ENCODE measurements around the gene LMBRD2.
A peak's percentile ranks its signal among the peaks of the same experiment; 100 is the strongest.
"Not testable (repeated sequence)": the region's sequence is repeated elsewhere in the genome, so short reads cannot be mapped to it uniquely, and the experiment has no call there.

The LMBRD2 gene

DNA sequence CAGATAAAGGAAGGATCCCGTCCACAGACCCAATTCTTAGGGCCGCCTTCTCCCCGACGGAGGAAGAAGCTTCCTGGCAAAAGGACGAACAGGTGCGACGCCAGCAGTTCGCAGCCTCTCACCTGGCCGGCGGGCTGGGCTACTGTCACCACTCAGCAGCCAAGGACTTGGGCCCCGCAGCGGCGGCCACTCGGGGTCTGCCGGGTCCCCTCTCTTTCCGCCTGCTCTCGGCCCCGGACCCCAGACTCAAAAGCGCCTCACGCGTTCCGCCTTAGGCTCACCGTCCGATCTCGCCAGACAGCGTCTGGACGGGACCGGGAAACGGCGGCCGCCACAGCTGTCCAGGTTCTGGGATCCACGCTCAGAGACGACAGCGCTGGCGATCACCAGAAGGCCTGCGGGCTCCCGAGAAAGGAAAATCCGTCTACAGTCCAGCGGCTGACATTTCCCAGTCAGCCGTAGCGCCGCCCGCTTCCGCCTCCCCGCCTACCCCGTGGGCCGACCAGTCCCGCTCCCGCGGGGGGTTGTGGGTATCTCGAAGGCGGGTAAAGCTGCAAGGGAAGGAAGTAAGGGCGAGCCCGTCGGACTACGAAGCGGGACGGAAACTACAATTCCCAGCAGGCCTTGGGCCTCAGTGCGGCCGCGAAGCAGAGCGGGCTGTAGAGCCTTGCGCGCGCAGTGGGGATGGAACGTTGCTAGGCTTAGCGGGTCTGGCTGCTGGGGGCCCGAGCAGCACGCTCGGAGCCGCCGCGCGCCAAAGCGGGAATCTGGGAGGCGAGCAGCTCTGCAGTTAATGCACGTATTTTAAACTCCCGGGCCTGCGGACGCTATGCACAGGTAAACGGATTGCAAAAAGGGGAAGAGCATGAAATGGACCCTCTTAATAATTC lies at the start of gene LMBRD2, which contains the start of gene SKP2:
LMBRD2 (minus strand) TSS at position 454 of the 890 bp plus-strand sequence. CDS start 8,538 bp downstream, outside the sequence.
SKP2 (plus strand) TSS at position 678 of the 890 bp plus-strand sequence; CDS start at position 830, 152 bp downstream.
- ATAC-seq: peak; percentile 98
- TF ChIP-seq ISL1 (CRISPR knock-in tag; IDR thresholded peaks at IDR 0.05) (no peak), ZFP30 (CRISPR knock-in tag; IDR thresholded peaks at IDR 0.05) (no peak), ZNF565 (CRISPR knock-in tag; conservative IDR thresholded peaks at IDR 0.05; ENCODE audit: low read depth) (no peak), ZNF8 (CRISPR knock-in tag; IDR thresholded peaks at IDR 0.05) (no peak), GLIS3 (CRISPR knock-in tag; IDR thresholded peaks at IDR 0.05) (no peak), ZC3H10 (CRISPR knock-in tag; IDR thresholded peaks at IDR 0.05) (no peak), PPARA (CRISPR knock-in tag; IDR thresholded peaks at IDR 0.05; ENCODE audit: borderline replicate concordance) (no peak)
- TF ChIP-seq, protein P1, sequence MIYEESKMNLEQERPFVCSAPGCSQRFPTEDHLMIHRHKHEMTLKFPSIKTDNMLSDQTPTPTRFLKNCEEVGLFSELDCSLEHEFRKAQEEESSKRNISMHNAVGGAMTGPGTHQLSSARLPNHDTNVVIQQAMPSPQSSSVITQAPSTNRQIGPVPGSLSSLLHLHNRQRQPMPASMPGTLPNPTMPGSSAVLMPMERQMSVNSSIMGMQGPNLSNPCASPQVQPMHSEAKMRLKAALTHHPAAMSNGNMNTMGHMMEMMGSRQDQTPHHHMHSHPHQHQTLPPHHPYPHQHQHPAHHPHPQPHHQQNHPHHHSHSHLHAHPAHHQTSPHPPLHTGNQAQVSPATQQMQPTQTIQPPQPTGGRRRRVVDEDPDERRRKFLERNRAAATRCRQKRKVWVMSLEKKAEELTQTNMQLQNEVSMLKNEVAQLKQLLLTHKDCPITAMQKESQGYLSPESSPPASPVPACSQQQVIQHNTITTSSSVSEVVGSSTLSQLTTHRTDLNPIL (CRISPR knock-in tag; IDR thresholded peaks at IDR 0.05; ENCODE audit: low read depth): no peak

DNA sequence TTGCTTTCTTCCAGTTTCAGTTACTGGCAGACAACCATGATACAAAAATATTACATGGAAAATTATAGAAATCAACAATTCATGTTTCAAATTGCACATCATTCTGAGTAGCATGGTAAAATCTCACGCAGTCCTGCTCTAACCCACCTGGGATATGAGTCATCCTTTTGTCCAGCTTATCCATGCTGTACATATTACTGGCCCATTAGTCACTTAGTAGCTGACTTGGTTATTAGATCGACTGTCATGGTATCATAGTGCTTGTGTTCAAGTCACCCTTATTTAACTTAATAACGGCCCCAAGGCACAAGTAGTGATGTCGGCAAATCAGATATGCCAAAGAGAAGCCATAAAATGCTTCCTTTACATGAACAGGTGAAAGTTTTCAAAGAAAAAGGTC lies 48.8 kb upstream of the LMBRD2 start:
- ATAC-seq: no peak; the same call in 2 of the 3 replicates
- peak; percentile 58; the same call in 1 of the 2 replicates for TF ChIP-seq ISL1 (CRISPR knock-in tag; IDR thresholded peaks at IDR 0.05)
- TF ChIP-seq, protein P2, sequence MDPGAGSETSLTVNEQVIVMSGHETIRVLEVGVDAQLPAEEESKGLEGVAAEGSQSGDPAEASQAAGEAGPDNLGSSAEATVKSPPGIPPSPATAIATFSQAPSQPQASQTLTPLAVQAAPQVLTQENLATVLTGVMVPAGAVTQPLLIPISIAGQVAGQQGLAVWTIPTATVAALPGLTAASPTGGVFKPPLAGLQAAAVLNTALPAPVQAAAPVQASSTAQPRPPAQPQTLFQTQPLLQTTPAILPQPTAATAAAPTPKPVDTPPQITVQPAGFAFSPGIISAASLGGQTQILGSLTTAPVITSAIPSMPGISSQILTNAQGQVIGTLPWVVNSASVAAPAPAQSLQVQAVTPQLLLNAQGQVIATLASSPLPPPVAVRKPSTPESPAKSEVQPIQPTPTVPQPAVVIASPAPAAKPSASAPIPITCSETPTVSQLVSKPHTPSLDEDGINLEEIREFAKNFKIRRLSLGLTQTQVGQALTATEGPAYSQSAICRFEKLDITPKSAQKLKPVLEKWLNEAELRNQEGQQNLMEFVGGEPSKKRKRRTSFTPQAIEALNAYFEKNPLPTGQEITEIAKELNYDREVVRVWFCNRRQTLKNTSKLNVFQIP (CRISPR knock-in tag; IDR thresholded peaks at IDR 0.05; ENCODE audit: borderline replicate concordance, low read depth): no peak

DNA sequence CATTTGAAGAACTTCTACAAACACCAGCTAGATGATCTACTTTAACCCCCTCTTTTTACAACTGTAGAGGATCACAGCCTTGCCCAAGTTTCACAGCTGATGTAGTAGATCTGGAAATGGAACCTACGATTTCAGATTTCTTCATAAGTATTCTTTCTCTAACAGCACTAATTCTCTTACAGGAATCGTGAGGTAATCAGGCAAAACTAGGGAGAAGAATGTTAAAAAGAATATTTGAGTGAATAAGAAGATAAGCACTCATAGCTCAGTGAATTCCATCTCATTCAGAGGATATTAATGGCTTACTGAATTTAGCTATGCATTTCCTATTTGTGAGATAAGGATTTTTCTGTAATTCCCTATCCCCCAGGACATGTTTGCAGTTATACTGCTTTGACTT lies 47.9 kb upstream of the LMBRD2 start:
- TF ChIP-seq, protein P1 (CRISPR knock-in tag; IDR thresholded peaks at IDR 0.05; ENCODE audit: low read depth): peak; percentile 67; the same call in 1 of the 2 replicates
- no peak for TF ChIP-seq ZNF565 (CRISPR knock-in tag; conservative IDR thresholded peaks at IDR 0.05; ENCODE audit: low read depth)
- 0 out of 2 replicates have a peak, but pooled peaks have one; percentile 17 for TF ChIP-seq SNAI2 (CRISPR knock-in tag; IDR thresholded peaks at IDR 0.05)
- no peak for TF ChIP-seq BACH2 (CRISPR knock-in tag; IDR thresholded peaks at IDR 0.05; ENCODE audit: borderline replicate concordance)
- TF ChIP-seq OSR1 (CRISPR knock-in tag; IDR thresholded peaks at IDR 0.05): no peak
- no peak for TF ChIP-seq ZFP3 (CRISPR knock-in tag; IDR thresholded peaks at IDR 0.05)
- no peak for TF ChIP-seq PPARA (CRISPR knock-in tag; IDR thresholded peaks at IDR 0.05; ENCODE audit: borderline replicate concordance)
- no peak for TF ChIP-seq TCF4 (CRISPR knock-in tag; IDR thresholded peaks at IDR 0.05; ENCODE audit: borderline replicate concordance)
- peak; percentile 93 for TF ChIP-seq ISL1 (CRISPR knock-in tag; IDR thresholded peaks at IDR 0.05)
- TF ChIP-seq RARB (CRISPR knock-in tag; IDR thresholded peaks at IDR 0.05): no peak
- TF ChIP-seq, protein P3, sequence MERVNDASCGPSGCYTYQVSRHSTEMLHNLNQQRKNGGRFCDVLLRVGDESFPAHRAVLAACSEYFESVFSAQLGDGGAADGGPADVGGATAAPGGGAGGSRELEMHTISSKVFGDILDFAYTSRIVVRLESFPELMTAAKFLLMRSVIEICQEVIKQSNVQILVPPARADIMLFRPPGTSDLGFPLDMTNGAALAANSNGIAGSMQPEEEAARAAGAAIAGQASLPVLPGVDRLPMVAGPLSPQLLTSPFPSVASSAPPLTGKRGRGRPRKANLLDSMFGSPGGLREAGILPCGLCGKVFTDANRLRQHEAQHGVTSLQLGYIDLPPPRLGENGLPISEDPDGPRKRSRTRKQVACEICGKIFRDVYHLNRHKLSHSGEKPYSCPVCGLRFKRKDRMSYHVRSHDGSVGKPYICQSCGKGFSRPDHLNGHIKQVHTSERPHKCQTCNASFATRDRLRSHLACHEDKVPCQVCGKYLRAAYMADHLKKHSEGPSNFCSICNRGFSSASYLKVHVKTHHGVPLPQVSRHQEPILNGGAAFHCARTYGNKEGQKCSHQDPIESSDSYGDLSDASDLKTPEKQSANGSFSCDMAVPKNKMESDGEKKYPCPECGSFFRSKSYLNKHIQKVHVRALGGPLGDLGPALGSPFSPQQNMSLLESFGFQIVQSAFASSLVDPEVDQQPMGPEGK (CRISPR knock-in tag; IDR thresholded peaks at IDR 0.05; ENCODE audit: borderline replicate concordance): no peak
- no peak; the same call in 2 of the 3 replicates for ATAC-seq

DNA sequence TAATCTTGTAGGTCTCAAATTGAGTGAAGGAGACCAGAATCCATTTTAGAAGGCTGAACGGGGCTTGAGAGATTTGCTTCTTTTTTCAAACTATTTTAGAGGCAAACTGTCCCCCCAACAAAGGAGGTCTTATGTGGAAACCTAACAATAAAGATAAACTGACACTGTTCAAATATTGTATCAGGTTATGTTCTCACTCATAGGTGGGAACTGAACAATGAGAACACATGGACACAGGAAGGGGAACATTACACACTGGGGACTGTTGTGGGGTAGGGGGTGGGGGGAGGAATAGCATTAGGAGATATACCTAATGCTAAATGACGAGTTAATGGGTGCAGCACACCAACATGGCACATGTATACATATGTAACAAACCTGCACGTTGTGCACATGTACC lies 47.1 kb upstream of the LMBRD2 start:
- not testable (repeated sequence) for ATAC-seq

DNA sequence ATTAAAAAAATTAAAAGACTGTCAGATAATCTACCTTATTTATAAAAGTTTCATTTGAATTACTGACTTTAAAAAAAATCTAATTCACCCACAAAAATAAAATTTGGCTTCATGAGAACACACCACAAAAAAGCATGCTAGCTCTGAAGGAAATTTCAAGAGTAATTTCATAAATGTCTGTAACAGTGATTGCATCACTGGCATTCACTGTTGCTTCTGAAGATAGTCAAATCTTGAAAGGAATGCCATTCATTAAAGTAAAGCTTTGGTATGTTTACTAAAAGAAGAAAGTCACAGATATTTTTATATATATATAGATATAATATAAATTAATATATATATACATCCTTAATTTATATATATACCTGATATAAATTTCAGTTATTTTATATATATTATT lies 46.6 kb upstream of the LMBRD2 start:
- no peak for ATAC-seq
- TF ChIP-seq ISL1 (CRISPR knock-in tag; IDR thresholded peaks at IDR 0.05): 0 out of 2 replicates have a peak, but pooled peaks have one; percentile 43
- no peak for TF ChIP-seq TCF4 (CRISPR knock-in tag; IDR thresholded peaks at IDR 0.05; ENCODE audit: borderline replicate concordance)

DNA sequence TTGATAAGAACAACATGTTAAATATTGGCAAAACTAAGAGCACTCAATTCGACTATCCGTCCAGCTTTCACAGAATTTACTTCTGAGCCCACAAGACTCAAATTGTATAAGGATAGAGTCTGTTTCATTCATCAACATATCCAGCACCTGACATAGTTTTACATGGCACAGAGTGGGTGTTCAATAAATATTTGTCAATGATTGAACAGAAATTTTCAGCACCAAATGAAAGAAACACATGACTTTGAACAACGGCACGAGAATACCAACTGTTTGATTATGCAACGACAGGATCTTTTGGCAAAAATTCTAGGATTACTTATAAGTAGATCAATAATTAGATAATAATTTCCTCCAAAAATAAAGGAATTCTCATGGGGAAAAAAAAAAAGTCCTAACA lies 42.1 kb upstream of the LMBRD2 start:
- ATAC-seq: no peak
- TF ChIP-seq, protein P3 (CRISPR knock-in tag; IDR thresholded peaks at IDR 0.05; ENCODE audit: borderline replicate concordance): no peak
- TF ChIP-seq GLIS3 (CRISPR knock-in tag; IDR thresholded peaks at IDR 0.05): no peak
- no peak for TF ChIP-seq ARNTL (CRISPR knock-in tag; IDR thresholded peaks at IDR 0.05; ENCODE audit: borderline replicate concordance, low read depth)
- no peak for TF ChIP-seq ISL1 (CRISPR knock-in tag; IDR thresholded peaks at IDR 0.05)

DNA sequence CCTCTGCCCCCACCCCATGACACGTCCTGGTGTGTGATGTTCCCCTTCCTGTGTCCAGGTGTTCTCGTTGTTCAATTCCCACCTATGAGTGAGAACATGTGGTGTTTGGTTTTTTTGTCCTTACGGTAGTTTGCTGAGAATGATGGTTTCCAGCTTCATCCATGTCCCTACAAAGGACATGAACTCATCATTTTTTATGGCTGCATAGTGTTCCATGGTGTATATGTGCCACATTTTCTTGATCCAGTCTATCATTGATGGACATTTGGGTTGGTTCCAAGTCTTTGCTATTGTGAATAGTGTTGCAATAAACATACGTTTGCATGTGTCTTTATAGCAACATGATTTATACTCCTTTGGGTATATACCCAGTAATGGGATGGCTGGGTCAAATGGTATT lies 32.7 kb upstream of the LMBRD2 start:
- not testable (repeated sequence) for ATAC-seq
